ENCODE results near the gene IL12A.

Gene IL12A

DNA sequence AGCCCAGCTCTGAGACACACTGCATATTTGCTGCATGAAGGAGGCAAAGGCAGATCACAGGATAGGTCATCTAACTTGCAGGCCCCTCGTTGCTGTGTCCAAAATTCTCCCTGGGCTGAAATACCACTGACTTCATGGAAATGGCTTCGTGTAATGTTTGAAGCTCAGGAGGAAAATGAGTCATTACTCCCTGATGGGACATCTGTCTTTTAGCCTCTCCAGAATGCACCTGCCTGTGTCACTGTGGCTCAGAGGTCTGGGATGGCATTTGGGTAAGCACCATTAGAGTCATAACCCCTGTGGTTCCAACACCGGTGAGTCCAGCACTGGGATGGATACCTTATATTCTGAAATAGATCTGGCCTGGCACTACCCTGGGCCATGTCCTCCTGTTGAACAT, 51.5 kb downstream of the IL12A start:
- Histone ChIP-seq H3K4me3 (ENCODE audit: severe bottlenecking) (no peak overlapping the region), H3K36me3 (ENCODE audit: low read depth) (no peaks in the 10 kb centered on the region), H3K9me3 (ENCODE audit: severe bottlenecking) (no peaks in the 10 kb centered on the region), H3K27ac (ENCODE audit: poor library complexity, severe bottlenecking) (no peak overlapping the region), H3K27me3 (ENCODE audit: insufficient read depth, poor library complexity, severe bottlenecking) (peaks cover 6% of the 10 kb centered on the region), H3K4me1 (ENCODE audit: insufficient read depth, poor library complexity, severe bottlenecking) (no peaks in the 10 kb centered on the region)
- DNase-seq (ENCODE audit: low spot score) (no peak), ATAC-seq (ENCODE audit: low read depth) (no peak)
- TF ChIP-seq, protein P1, sequence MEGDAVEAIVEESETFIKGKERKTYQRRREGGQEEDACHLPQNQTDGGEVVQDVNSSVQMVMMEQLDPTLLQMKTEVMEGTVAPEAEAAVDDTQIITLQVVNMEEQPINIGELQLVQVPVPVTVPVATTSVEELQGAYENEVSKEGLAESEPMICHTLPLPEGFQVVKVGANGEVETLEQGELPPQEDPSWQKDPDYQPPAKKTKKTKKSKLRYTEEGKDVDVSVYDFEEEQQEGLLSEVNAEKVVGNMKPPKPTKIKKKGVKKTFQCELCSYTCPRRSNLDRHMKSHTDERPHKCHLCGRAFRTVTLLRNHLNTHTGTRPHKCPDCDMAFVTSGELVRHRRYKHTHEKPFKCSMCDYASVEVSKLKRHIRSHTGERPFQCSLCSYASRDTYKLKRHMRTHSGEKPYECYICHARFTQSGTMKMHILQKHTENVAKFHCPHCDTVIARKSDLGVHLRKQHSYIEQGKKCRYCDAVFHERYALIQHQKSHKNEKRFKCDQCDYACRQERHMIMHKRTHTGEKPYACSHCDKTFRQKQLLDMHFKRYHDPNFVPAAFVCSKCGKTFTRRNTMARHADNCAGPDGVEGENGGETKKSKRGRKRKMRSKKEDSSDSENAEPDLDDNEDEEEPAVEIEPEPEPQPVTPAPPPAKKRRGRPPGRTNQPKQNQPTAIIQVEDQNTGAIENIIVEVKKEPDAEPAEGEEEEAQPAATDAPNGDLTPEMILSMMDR (IDR thresholded peaks at IDR 0.05; ENCODE audit: poor library complexity, severe bottlenecking), result no peak

DNA sequence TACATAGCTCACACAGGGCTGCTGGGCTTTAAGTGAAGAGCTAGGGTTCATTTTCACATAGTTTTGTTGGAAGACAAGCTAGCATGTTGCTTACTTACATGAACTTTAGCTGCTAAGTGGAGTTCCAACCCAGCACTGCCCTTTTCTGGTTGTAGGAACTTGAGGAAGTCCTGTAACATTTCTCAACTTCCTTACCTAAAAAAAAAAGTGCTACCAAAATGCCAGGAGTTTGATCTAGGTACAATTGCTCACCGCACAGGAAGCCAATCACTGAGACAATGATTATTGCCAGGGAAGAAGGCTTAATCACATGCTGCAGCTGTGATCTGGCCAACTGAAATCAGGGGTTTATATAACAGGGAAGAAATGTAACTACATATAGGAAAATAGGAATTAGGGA, 52.8 kb downstream of the IL12A start:
- H3K27me3 ChIP-seq (ENCODE audit: insufficient read depth, poor library complexity, severe bottlenecking), result peaks cover 6% of the 10 kb centered on the region
- ATAC-seq (ENCODE audit: low read depth) (no peak), DNase-seq (ENCODE audit: low spot score) (no peak)
- TF ChIP-seq, protein P1 (IDR thresholded peaks at IDR 0.05; ENCODE audit: poor library complexity, severe bottlenecking), result no peak
- H3K36me3 ChIP-seq (ENCODE audit: low read depth), result no peaks in the 10 kb centered on the region
- H3K4me3 ChIP-seq (ENCODE audit: severe bottlenecking), result no peak overlapping the region
- H3K27ac ChIP-seq (ENCODE audit: poor library complexity, severe bottlenecking), result no peak overlapping the region
- no peaks in the 10 kb centered on the region for H3K9me3 ChIP-seq (ENCODE audit: severe bottlenecking)
- no peaks in the 10 kb centered on the region for H3K4me1 ChIP-seq (ENCODE audit: insufficient read depth, poor library complexity, severe bottlenecking)

DNA sequence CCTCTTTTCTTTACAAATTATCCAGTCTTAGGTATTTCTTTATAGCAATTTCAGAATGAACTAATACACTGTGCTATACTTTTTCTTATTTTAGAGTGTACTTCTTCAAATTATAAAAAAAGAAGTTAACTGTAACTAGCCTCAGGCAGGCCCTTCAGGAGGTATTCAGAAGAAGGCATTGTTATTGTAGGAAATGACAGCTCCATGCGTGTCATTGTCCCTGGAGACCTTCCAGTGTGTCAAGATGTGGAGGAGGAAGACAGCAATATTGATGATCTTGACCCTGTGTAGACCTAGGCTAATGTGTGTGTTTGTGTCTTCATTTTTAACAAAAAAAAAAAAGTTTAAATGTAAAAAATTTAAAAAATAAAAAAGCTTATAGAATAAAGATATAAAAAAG, 55.5 kb downstream of the IL12A start:
- ATAC-seq (ENCODE audit: low read depth) (no peak), DNase-seq (ENCODE audit: low spot score) (no peak)
- TF ChIP-seq, protein P1 (IDR thresholded peaks at IDR 0.05; ENCODE audit: poor library complexity, severe bottlenecking), result no peak
- Histone ChIP-seq H3K9me3 (ENCODE audit: severe bottlenecking) (no peaks in the 10 kb centered on the region), H3K4me1 (ENCODE audit: insufficient read depth, poor library complexity, severe bottlenecking) (no peaks in the 10 kb centered on the region), H3K4me3 (ENCODE audit: severe bottlenecking) (no peak overlapping the region), H3K36me3 (ENCODE audit: low read depth) (no peaks in the 10 kb centered on the region), H3K27me3 (ENCODE audit: insufficient read depth, poor library complexity, severe bottlenecking) (peaks cover 1% of the 10 kb centered on the region), H3K27ac (ENCODE audit: poor library complexity, severe bottlenecking) (no peak overlapping the region)

Data from RWPE2 (cell line).